LoVo (cell line): ENCODE results near the gene SEH1L.
A peak's percentile ranks its signal among the peaks of the same experiment; 100 is the strongest.
"Not testable (repeated sequence)": the region's sequence is repeated elsewhere in the genome, so short reads cannot be mapped to it uniquely, and the experiment has no call there.

Source experiments
- DNase-seq: peaks from one replicate; pipeline ENCODE4 v3.0.0-alpha.2; 2016; ENCODE audit warnings: low spot score

The SEH1L gene

GRCh38 chr18:12947285-12948049 is at the start of gene SEH1L:
Gene SEH1L (plus strand): TSS chr18:12948011. CDS start chr18:12948122, 111 bp downstream.
- DNase-seq = peak; percentile 96

- DNase-seq = not testable (repeated sequence)
These were observed 46.6 kb upstream of the SEH1L start for GRCh38 chr18:12901208-12901607.

- no peak for DNase-seq
These were observed 43.7 kb upstream of the SEH1L start for GRCh38 chr18:12904012-12904516.

GRCh38 chr18:12906119-12906518 is 41.7 kb upstream of the SEH1L start:
- no peak for DNase-seq

- no peak for DNase-seq
These were observed 41.0 kb upstream of the SEH1L start for GRCh38 chr18:12906773-12907172.

- DNase-seq = no peak
These were observed 40.4 kb upstream of the SEH1L start for GRCh38 chr18:12907258-12907925.

GRCh38 chr18:12908706-12909105 is 39.1 kb upstream of the SEH1L start:
- no peak for DNase-seq

GRCh38 chr18:12911025-12911928 is 36.5 kb upstream of the SEH1L start:
- no peak for DNase-seq

- no peak for DNase-seq
These were observed 35.7 kb upstream of the SEH1L start for GRCh38 chr18:12911929-12912703.

GRCh38 chr18:12921178-12921577 is 26.6 kb upstream of the SEH1L start:
- DNase-seq = no peak

- no peak for DNase-seq
These were observed 25.5 kb upstream of the SEH1L start for GRCh38 chr18:12922266-12922665.

GRCh38 chr18:12924616-12925015 is 23.2 kb upstream of the SEH1L start:
- no peak for DNase-seq

- no peak for DNase-seq
These were observed 19.6 kb upstream of the SEH1L start for GRCh38 chr18:12928206-12928605.

GRCh38 chr18:12928641-12929040 is 19.2 kb upstream of the SEH1L start:
- no peak for DNase-seq

- DNase-seq = peak; percentile 51
These were observed 18.2 kb upstream of the SEH1L start for GRCh38 chr18:12929477-12930083.

- no peak for DNase-seq
These were observed 17.4 kb upstream of the SEH1L start for GRCh38 chr18:12930376-12930775.

- no peak for DNase-seq
These were observed 16.9 kb upstream of the SEH1L start for GRCh38 chr18:12930908-12931307.

- no peak for DNase-seq
These were observed 14.5 kb upstream of the SEH1L start for GRCh38 chr18:12933327-12933726.

GRCh38 chr18:12934454-12935071 is 13.2 kb upstream of the SEH1L start:
- peak; percentile 80 for DNase-seq

- no peak for DNase-seq
These were observed 8.6 kb upstream of the SEH1L start for GRCh38 chr18:12939162-12939561.

GRCh38 chr18:12943215-12943614 is 4.6 kb upstream of the SEH1L start:
- DNase-seq = no peak
